K562 (cell line): ENCODE data around the gene LAMTOR5. TPM values are rescaled to one million over a fixed set of nuclear protein-coding genes. Genes with fewer than 3 reads are reported as not detected.

Experiments
- ARHGAP35 ChIP-seq: fragments of 450-650 bp; IDR thresholded peaks from 2 replicates; pipeline ENCODE4 v1.6.1; 2018; ENCODE audit not compliant: partially characterized antibody
- BMI1 ChIP-seq: fragments of 150-350 bp; IDR thresholded peaks from 2 replicates; pipeline ENCODE4 v1.6.1; 2014; ENCODE audit warnings: low read length
- CC2D1A ChIP-seq: fragments of 450-650 bp; IDR thresholded peaks from 2 replicates; pipeline ENCODE4 v1.6.1; 2017; ENCODE audit warnings: mild to moderate bottlenecking
- CTBP1 ChIP-seq: fragments of 450-650 bp; IDR thresholded peaks from 2 replicates; pipeline ENCODE4 v1.6.1; 2016; ENCODE audit warnings: borderline replicate concordance
- HDAC2 ChIP-seq: fragments of 450-650 bp; IDR thresholded peaks from 2 replicates; pipeline ENCODE4 v1.6.1; 2016; ENCODE audit warnings: mild to moderate bottlenecking
- HDAC3 ChIP-seq: fragments of 450-650 bp; IDR thresholded peaks from 2 replicates; pipeline ENCODE4 v1.6.1; 2018; ENCODE audit warnings: borderline replicate concordance, mild to moderate bottlenecking, moderate library complexity; ENCODE audit not compliant: partially characterized antibody
- MCM5 ChIP-seq: fragments of 450-650 bp; IDR thresholded peaks from 2 replicates; pipeline ENCODE4 v1.6.1; 2016; ENCODE audit warnings: low read depth
- NFE2 ChIP-seq: IDR thresholded peaks from 2 replicates; pipeline ENCODE4 v1.6.1; 2014; ENCODE audit warnings: antibody characterized with exemption, low read depth
- NFIC ChIP-seq: fragments of 450-650 bp; IDR thresholded peaks from 2 replicates; pipeline ENCODE4 v1.6.1; 2017; ENCODE audit warnings: mild to moderate bottlenecking, inconsistent platforms
- SMARCA4 ChIP-seq: fragments of 450-650 bp; IDR thresholded peaks from 2 replicates; pipeline ENCODE4 v1.6.1; 2016
- ZNF354B ChIP-seq: fragments of 250-450 bp; sonication (Bioruptor Pico); IDR thresholded peaks from 2 replicates; pipeline ENCODE4 v1.4.0; 2020
- ZNF644 ChIP-seq: fragments of 200-800 bp; sonication (Bioruptor generic); IDR thresholded peaks from 2 replicates; pipeline ENCODE4 v1.6.1; 2016; ENCODE audit warnings: low read depth, missing genetic modification characterization, missing compliant biosample characterization
- polyA plus RNA-seq, 8 experiments: library from polyadenylated mRNA; depleted of rRNA in 4 of 8; stranded (reverse) in 5 of 8; unstranded in 3 of 8; fragments of >200 nt; fragmentation: Nextera tagmentation in 2 of 8; fragmentation: Illumina TruSeq in 1 of 8; extraction: Ambion mirVana in 2 of 8; extraction: Trizol in 1 of 8; gene quantifications; 2 replicates each; pipeline versions ENCODE4 v1.2.1 to v1.2.3, GENCODE V29; 2011 to 2014; ENCODE audit warnings: inconsistent platforms in 1 of 8, missing spikeins in 1 of 8
- total RNA-seq, 7 experiments: library from RNA; depleted of rRNA in 6 of 7; stranded (reverse); fragments of >200 nt in 6 of 7; fragmentation: Illumina TruSeq in 2 of 7; extraction: Trizol in 2 of 7; gene quantifications; 2 replicates each; pipeline versions ENCODE4 v1.2.1 to v1.2.3, GENCODE V29; 2011 to 2021; ENCODE audit warnings: low replicate concordance in 1 of 7
- TF ChIP-seq, protein P1 (sequence below), 2 experiments: fragments of 150-350 bp in 1 of 2; IDR thresholded peaks; 2 replicates each; pipeline ENCODE4 v1.6.1; 2012 to 2016; ENCODE audit warnings: low read depth in 2 of 2, low read length in 2 of 2, mild to moderate bottlenecking in 1 of 2, moderate library complexity in 1 of 2
- TF ChIP-seq, protein P2 (sequence below): sonication (generic); formaldehyde crosslinking; IDR thresholded peaks from 2 replicates; pipeline ENCODE4 v1.8.0; 2022; ENCODE audit warnings: missing genetic modification reagents, mild to moderate bottlenecking, borderline replicate concordance
- TF ChIP-seq, protein P3 (sequence below), 2 experiments: fragments of 450-650 bp; IDR thresholded peaks; 2 replicates each; pipeline ENCODE4 v1.6.1; 2016
- TF ChIP-seq, protein P4 (sequence below): sonication (generic); formaldehyde crosslinking; IDR thresholded peaks from 2 replicates; pipeline ENCODE4 v1.5.0; 2020; ENCODE audit warnings: missing genetic modification reagents
- TF ChIP-seq, protein P5 (sequence below): fragments of 250-450 bp; sonication (Bioruptor Pico); IDR thresholded peaks from 2 replicates; pipeline ENCODE4 v1.8.0; 2021; ENCODE audit warnings: borderline replicate concordance, mild to moderate bottlenecking, moderate library complexity; ENCODE audit not compliant: poor library complexity, severe bottlenecking
- TF ChIP-seq, protein P6 (sequence below): fragments of 450-650 bp; formaldehyde crosslinking; IDR thresholded peaks from 2 replicates; pipeline ENCODE4 v1.4.0; 2020; ENCODE audit warnings: mild to moderate bottlenecking, mixed read lengths

The LAMTOR5 gene
- total and polyA plus RNA-seq, 9 of the 15 experiments (the other 6 are each of a cell fraction or from before 2014, with no cell fraction given) = 118 to 712 (median 241) TPM

DNA sequence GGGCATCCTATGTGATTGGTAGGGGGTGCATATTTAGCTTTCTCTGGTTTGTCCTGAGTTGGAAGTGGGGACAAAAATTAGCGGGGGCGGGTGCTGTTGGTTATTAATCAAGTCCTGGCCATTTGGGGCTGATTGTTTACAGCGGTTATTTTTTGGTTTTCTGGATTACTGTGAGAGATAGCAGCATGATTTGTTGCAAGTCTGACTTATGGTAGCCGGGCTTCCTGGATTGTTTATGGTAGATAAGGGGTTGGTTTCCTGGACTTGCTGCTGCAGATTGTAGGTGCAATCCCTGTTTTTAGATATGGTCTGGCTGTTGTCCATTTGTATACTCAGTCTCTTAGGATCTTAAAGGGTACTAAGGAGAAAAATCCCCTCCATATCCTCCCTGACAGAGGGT is 31.4 kb upstream of the LAMTOR5 start (continued):
- TF ChIP-seq, protein P1, sequence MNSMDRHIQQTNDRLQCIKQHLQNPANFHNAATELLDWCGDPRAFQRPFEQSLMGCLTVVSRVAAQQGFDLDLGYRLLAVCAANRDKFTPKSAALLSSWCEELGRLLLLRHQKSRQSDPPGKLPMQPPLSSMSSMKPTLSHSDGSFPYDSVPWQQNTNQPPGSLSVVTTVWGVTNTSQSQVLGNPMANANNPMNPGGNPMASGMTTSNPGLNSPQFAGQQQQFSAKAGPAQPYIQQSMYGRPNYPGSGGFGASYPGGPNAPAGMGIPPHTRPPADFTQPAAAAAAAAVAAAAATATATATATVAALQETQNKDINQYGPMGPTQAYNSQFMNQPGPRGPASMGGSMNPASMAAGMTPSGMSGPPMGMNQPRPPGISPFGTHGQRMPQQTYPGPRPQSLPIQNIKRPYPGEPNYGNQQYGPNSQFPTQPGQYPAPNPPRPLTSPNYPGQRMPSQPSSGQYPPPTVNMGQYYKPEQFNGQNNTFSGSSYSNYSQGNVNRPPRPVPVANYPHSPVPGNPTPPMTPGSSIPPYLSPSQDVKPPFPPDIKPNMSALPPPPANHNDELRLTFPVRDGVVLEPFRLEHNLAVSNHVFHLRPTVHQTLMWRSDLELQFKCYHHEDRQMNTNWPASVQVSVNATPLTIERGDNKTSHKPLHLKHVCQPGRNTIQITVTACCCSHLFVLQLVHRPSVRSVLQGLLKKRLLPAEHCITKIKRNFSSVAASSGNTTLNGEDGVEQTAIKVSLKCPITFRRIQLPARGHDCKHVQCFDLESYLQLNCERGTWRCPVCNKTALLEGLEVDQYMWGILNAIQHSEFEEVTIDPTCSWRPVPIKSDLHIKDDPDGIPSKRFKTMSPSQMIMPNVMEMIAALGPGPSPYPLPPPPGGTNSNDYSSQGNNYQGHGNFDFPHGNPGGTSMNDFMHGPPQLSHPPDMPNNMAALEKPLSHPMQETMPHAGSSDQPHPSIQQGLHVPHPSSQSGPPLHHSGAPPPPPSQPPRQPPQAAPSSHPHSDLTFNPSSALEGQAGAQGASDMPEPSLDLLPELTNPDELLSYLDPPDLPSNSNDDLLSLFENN (IDR thresholded peaks at IDR 0.05; ENCODE audit: low read depth in 2 of 2, low read length in 2 of 2) = peak in 1 of 2 experiments; percentile 38; a peak in 1 of 4 replicates
- TF ChIP-seq ARHGAP35 (no peak), MCM5 (no peak), CTBP1 (peak; percentile 33; the same call in 1 of the 2 replicates), NFIC (peak; percentile 74), ZNF354B (no peak), HDAC2 (peak; percentile 94), HDAC3 (peak; percentile 68), SMARCA4 (peak; percentile 75), NFE2 (no peak), BMI1 (no peak), ZNF644 (no peak), CC2D1A (peak; percentile 28; the same call in 1 of the 2 replicates)
- TF ChIP-seq, protein P2, sequence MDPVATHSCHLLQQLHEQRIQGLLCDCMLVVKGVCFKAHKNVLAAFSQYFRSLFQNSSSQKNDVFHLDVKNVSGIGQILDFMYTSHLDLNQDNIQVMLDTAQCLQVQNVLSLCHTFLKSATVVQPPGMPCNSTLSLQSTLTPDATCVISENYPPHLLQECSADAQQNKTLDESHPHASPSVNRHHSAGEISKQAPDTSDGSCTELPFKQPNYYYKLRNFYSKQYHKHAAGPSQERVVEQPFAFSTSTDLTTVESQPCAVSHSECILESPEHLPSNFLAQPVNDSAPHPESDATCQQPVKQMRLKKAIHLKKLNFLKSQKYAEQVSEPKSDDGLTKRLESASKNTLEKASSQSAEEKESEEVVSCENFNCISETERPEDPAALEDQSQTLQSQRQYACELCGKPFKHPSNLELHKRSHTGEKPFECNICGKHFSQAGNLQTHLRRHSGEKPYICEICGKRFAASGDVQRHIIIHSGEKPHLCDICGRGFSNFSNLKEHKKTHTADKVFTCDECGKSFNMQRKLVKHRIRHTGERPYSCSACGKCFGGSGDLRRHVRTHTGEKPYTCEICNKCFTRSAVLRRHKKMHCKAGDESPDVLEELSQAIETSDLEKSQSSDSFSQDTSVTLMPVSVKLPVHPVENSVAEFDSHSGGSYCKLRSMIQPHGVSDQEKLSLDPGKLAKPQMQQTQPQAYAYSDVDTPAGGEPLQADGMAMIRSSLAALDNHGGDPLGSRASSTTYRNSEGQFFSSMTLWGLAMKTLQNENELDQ (CRISPR knock-in tag) = no peak
- TF ChIP-seq, protein P3, sequence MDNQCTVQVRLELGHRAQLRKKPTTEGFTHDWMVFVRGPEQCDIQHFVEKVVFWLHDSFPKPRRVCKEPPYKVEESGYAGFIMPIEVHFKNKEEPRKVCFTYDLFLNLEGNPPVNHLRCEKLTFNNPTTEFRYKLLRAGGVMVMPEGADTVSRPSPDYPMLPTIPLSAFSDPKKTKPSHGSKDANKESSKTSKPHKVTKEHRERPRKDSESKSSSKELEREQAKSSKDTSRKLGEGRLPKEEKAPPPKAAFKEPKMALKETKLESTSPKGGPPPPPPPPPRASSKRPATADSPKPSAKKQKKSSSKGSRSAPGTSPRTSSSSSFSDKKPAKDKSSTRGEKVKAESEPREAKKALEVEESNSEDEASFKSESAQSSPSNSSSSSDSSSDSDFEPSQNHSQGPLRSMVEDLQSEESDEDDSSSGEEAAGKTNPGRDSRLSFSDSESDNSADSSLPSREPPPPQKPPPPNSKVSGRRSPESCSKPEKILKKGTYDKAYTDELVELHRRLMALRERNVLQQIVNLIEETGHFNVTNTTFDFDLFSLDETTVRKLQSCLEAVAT (IDR thresholded peaks at IDR 0.05) = 0 out of 4 replicates have a peak, but pooled peaks of 1 of the 2 experiments have one; percentile 48
- TF ChIP-seq, protein P4, sequence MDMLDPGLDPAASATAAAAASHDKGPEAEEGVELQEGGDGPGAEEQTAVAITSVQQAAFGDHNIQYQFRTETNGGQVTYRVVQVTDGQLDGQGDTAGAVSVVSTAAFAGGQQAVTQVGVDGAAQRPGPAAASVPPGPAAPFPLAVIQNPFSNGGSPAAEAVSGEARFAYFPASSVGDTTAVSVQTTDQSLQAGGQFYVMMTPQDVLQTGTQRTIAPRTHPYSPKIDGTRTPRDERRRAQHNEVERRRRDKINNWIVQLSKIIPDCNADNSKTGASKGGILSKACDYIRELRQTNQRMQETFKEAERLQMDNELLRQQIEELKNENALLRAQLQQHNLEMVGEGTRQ (CRISPR knock-in tag) = no peak
- TF ChIP-seq, protein P5, sequence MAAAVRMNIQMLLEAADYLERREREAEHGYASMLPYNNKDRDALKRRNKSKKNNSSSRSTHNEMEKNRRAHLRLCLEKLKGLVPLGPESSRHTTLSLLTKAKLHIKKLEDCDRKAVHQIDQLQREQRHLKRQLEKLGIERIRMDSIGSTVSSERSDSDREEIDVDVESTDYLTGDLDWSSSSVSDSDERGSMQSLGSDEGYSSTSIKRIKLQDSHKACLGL (CRISPR knock-in tag) = no peak
- TF ChIP-seq, protein P6, sequence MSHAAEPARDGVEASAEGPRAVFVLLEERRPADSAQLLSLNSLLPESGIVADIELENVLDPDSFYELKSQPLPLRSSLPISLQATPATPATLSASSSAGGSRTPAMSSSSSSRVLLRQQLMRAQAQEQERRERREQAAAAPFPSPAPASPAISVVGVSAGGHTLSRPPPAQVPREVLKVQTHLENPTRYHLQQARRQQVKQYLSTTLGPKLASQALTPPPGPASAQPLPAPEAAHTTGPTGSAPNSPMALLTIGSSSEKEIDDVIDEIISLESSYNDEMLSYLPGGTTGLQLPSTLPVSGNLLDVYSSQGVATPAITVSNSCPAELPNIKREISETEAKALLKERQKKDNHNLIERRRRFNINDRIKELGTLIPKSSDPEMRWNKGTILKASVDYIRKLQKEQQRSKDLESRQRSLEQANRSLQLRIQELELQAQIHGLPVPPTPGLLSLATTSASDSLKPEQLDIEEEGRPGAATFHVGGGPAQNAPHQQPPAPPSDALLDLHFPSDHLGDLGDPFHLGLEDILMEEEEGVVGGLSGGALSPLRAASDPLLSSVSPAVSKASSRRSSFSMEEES (CRISPR knock-in tag) = no peak
